ENCODE data around the gene TP63.

DNA sequence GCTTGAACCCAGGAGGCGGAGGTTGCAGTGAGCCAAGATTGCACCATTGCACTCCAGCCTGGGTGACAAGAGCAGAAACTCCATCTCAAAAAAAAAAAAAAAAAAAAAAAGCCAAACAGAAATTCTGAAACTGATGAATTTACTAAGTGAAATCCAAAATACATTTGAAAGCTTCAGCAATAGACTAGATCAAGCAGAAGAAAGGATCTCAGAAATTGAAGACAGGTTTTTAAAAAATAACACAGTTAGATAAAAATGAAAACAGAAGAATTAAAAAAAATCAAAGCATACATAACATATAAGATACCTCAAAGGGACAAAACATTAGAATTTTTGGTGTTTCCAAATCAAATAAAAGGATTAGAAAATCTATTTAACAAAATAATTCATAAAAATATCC is 114.4 kb downstream of the TP63 start:
- TF ChIP-seq CTCF (IDR thresholded peaks at IDR 0.05) (no peak), POLR2A (IDR thresholded peaks at IDR 0.05) (no peak)

Measured in adrenal gland (tissue), 5 donors.